Activated T-cell treated with anti-CD3 and anti-CD28 coated beads for 4 hours (primary cell): ENCODE data around the gene CBX8.

Source experiments
- DNase-seq: peaks from one replicate; pipeline ENCODE4 v3.0.0-alpha.2; 2020

CBX8 gene

GRCh38 chr17:79791735-79792161, 5.1 kb downstream of the CBX8 start:
- DNase-seq = no peak

GRCh38 chr17:79790805-79791734, 5.8 kb downstream of the CBX8 start:
- no peak for DNase-seq

DNA sequence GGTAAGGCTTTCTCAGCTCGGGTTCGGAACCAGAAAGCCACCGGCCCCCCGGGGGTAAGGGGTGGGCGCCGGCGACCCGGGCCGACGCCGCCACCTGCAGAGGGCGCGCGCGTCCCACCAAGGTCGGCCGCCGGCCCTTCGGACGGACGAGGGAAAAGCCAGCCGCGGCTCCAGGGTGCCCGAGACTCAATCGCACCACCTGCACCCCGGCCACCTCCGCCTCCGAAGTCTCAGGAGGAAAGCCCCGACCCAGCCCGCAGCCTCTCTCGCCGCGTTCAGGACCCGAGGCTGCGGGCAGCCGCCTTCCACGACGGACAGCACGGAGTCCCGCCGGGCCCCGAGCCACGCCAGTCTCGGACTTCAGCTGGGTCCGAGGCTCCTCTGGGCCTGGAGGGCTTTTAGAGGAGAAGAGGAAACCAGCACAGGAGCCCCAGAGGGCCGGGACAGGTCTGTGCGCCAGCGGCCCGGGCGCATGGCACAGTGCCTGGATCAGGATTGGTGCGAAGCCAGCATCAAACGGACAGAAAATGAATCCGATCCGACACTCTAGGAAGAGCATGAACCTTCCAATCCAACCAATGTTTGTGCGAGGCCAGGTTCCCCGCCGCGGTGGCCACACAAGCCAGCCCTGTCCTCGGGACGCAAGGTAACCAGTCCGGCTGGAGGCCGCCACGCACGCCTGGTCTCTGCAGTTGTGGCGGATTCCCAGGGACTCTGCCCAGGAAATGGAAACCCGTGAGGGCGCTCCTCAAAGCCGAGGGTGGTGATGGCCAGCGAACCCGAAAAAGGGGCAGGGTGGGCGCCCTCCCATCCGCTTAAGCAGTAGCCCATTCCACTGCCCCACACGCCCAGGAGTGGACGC, 6.7 kb downstream of the CBX8 start:
- DNase-seq = no peak

GRCh38 chr17:79788989-79789942, 7.6 kb downstream of the CBX8 start:
- DNase-seq = no peak

- DNase-seq = no peak
These were observed 8.4 kb downstream of the CBX8 start for GRCh38 chr17:79788455-79788854.

DNA sequence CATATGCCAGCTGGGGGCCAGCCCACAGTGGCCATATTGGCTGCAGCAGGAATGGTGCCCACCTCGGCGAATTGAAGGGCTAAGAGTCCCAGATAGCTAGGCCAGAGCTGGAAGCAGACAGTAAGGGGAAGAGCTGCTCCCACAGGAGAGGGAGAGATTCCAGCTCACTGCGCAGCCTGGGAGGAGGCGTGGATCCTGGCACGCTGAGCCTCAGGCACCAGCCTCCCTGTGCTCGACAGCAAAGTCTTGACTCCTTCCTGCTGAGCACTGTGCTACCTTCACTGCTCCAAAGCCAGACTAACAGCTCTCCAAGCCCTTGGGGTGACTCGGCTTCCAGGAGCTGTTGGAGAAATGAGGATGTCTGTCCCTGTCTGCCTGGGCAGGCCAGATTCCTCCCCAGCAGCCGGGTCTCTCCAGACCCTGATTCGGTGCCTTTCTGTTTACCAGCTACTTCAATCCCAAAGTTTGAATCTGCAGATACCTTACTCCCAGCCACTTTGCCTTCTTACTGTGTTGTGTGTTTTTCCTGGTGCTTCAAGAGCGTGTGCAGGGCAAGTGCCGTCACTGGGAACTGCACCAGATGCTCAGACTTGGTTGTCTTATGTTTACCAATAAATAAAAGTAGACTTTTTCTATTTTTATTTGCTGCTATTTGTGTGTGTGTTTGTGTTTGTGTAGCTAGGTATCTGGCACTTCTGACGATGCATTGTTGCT, 9.8 kb downstream of the CBX8 start:
- DNase-seq = no peak

- DNase-seq = no peak
These were observed 10.7 kb downstream of the CBX8 start for GRCh38 chr17:79785900-79786810.

DNA sequence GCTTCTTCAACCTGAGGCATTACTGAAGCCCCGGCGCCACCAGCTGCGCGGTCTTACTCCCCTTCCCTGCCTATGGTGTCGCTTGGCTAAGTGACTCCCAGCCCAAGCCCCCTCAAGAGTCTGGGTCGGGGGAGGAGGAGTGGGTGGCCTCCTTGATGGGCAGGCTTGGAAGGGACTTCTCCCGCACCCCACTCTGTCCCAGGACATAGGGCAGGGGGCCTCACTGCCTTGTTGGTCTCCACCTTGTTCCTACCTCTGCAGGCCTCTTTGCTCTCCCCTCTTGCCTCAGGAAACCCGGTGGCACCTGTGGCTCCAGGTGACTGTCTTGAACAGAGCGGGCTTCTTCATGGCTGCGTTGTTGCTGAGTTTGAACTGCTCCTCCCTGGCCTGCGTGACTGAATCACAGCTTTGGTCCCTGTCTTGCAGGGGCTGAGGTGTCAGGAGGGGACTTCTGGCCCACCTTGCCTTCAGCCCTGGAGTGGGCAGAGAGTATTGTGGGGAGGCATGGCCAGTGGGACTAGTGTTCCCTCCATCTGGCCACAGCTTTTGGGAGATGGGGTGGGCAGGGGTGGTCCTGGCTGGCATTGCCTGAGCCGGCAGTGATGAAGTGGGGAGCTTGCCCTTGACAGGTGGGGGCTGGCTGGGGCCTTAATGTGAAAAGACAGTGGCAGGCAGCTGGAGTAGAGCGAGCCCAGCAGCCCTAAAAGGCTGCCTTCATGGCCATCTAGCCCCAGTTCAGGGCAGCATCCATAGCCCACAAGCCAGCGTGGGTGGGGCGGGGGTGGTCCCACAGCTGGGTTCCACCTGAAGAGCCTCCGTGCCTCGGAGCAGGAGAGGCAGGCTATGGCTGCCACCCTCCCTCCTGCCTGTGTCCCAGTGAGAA, 11.6 kb downstream of the CBX8 start:
- no peak for DNase-seq

GRCh38 chr17:79784353-79785016, 12.4 kb downstream of the CBX8 start:
- no peak for DNase-seq

- DNase-seq = no peak
These were observed 13.0 kb downstream of the CBX8 start for GRCh38 chr17:79783891-79784290.

DNA sequence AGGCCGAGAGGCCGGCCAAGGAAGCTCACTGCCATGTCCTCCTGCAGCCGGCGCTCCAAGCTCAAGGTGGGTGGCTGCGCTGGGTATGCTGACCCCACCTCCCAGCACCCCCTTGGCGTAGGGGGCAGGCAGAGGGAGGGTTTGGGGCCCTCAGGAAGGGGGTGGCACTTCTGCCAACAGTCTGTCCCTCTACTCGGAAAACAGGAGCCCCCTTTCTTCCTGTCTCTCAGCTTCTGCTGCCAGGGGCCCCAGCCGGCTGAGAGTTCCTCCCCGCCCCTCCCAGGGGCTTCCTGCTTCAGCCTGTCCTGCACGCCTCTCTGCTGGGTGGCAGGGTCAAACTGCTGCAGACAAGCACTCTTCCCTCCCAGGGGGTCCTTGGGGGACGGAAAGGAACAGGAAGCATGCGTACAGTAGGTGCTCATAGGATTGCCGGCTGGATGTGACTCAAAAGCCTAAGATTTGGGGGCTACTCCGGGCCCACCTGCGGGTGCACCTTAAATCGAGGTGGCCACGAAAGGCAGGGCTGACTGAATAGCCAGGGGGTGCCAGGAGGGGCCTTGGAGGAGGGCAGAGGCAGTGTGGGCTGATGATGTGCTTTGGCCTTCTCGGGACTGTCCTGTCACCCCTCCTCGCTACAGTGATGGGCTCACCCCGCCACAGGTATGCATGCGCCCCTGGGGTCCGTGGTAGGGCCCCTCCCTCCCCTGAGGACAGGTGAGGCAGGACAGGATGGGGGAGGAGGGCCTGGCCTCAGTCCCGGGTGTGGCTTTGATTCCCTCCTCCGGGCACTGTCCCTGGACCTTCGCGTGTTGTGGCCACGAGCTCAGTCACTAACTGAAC, 14.9 kb downstream of the CBX8 start:
- no peak for DNase-seq

GRCh38 chr17:79781012-79781650, 15.7 kb downstream of the CBX8 start:
- DNase-seq = no peak

DNA sequence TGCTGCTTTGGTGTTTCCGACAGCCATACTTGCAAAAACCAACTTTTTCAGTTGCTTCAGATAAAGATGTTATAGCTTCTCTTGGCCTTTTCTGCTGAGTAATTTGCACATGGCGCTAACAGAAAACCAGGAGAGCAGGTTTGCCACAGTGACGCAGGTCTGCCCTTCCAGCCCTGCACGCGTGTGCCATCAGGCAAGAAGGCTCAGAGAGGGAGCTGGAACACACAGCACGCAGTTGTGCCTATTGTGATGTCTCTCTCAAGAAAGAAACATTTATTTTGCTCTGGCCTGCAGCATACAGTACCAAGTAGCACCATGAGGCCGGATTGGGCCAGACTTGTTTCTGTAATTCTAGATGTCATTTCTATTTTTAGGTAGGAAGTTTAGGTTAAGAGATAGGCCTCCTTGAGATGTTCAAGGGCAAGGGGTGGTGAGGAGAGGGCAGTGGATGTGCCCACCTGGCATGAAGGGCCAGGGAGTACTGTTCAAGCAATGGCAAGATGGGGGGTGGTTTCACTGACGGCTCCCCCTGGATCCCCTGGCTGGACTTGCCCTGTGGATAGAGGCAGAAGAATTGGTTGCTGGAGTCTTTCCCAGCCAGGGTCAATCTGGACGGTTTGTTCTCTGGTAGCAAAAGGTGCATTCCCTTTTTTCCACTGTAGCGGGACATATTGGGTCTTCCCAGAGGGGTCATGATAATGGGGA, 17.1 kb downstream of the CBX8 start:
- no peak for DNase-seq

- DNase-seq = no peak
These were observed 17.8 kb downstream of the CBX8 start for GRCh38 chr17:79779084-79779529.

DNA sequence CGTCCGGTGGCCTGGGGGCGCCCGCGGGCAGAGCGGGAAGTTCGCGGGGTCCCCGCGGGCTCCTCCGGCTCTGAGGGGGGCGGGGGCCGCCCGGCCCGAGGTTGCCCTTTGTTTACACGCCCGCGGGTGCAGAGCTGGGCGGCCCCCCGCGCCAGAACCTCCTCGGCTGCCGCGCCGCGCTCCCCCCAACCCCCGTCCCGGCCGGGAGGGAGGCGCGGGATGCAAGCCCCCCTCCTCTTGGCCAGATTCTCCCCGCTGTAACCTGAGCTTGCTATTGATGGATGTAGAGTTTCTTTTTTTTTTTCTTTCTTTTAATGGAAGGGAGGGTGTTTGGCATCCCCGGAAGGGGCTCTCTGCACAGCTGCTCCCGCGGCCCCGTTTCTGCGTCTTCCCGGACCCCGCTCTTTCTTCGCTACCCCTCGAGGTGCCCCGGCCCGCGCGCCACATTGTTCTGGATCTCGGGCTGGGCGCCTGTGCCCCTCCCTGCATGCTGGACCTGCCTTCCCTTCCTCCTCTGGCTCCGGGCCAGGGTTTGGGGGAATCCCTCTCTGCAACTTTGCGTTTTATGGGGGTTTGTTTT, 18.3 kb downstream of the CBX8 start:
- DNase-seq = no peak

DNA sequence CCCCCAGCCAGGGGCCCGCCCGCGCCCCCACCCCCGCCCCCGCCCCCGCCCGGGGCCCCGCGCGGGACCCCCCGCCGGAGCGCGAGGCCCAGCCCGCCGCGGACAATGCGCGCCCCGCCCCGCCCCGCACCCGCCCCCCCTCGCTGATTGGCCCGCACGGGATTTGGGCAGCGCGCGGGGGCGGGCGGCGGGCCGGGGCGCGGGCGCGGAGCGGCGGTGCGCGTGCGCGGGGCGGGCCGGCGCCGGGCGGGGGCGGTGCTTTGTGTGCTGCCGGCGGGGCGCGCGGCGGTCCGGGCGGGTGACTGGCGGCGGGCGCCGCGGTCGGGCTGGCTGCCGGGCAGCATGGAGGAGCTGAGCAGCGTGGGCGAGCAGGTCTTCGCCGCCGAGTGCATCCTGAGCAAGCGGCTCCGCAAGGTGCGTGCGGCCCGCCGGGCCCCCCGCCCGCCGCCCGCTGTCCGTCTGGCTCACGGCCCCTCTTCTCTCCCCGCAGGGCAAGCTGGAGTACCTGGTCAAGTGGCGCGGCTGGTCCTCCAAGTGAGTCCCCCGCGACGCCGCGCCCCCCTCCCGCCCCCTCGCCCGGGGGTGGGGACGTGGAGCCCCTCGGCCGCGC, 18.9 kb downstream of the CBX8 start, which contains the start of gene CBX2:
TSS of gene CBX2 (plus strand) at position 255 of the 610 bp plus-strand sequence. CDS start at position 343, 88 bp downstream.
- peak; percentile 68 for DNase-seq
